Muscle layer of colon (tissue), 2 donors: ENCODE measurements around the gene THAP8.
"Not testable (repeated sequence)": the region's sequence is repeated elsewhere in the genome, so short reads cannot be mapped to it uniquely, and the experiment has no call there.

ENCODE experiments used
- H3K27ac ChIP-seq: one replicate; pipeline ENCODE4 v1.7.0; 2013; ENCODE audit warnings: low read depth, mild to moderate bottlenecking, low read length, moderate library complexity
- H3K27me3 ChIP-seq, 2 donors: one replicate each; pipeline ENCODE4 v1.7.0; 2013; ENCODE audit warnings: low read length in 2 of 2, mild to moderate bottlenecking in 2 of 2; ENCODE audit not compliant: insufficient read depth in 2 of 2, control insufficient read depth in 1 of 2
- H3K36me3 ChIP-seq: one replicate; pipeline ENCODE4 v1.7.0; 2013; ENCODE audit warnings: mild to moderate bottlenecking, low read length; ENCODE audit not compliant: insufficient read depth
- H3K4me1 ChIP-seq: one replicate; pipeline ENCODE4 v1.7.0; 2013; ENCODE audit warnings: mild to moderate bottlenecking, low read length; ENCODE audit not compliant: insufficient read depth
- H3K4me3 ChIP-seq, 2 donors: one replicate each; pipeline ENCODE4 v1.7.0; 2013; ENCODE audit warnings: low read length in 2 of 2, low read depth in 1 of 2, mild to moderate bottlenecking in 1 of 2, moderate library complexity in 1 of 2
- H3K9ac ChIP-seq: one replicate; pipeline ENCODE4 v1.7.0; 2013; ENCODE audit warnings: low read length
- H3K9me3 ChIP-seq: one replicate; pipeline ENCODE4 v1.7.0; 2013; ENCODE audit warnings: mild to moderate bottlenecking, low read length
- donor health status: abdominal sarcoma.
- donor health status: Adenocarcinoma of cecum.

The THAP8 gene

GRCh38 chr19:36046443-36047050 is 7.5 kb downstream of the THAP8 start:
- no peak overlapping the region for H3K4me3 ChIP-seq
- H3K36me3 ChIP-seq, result no peaks in the 10 kb centered on the region
- no peaks in the 10 kb centered on the region for H3K27me3 ChIP-seq
- H3K9ac ChIP-seq, result no peak overlapping the region
- no peak overlapping the region for H3K27ac ChIP-seq
- peaks cover 37% of the 10 kb centered on the region for H3K4me1 ChIP-seq
- H3K9me3 ChIP-seq, result no peaks in the 10 kb centered on the region

GRCh38 chr19:36043952-36044351 is 10.1 kb downstream of the THAP8 start:
- Histone ChIP-seq H3K36me3 (no peaks in the 10 kb centered on the region), H3K4me1 (peaks cover 36% of the 10 kb centered on the region), H3K27ac (peak overlapping the region; percentile 56), H3K9me3 (no peaks in the 10 kb centered on the region), H3K9ac (no peak overlapping the region), H3K4me3 (no peak overlapping the region), H3K27me3 (no peaks in the 10 kb centered on the region)

- Histone ChIP-seq H3K4me1 (peaks cover 34% of the 10 kb centered on the region), H3K27ac (no peak overlapping the region), H3K9ac (no peak overlapping the region), H3K9me3 (no peaks in the 10 kb centered on the region), H3K27me3 (no peaks in the 10 kb centered on the region), H3K4me3 (no peak overlapping the region), H3K36me3 (no peaks in the 10 kb centered on the region)
Observed at GRCh38 chr19:36041831-36042230, 12.3 kb downstream of the THAP8 start.

GRCh38 chr19:36041092-36041491 is 13.0 kb downstream of the THAP8 start:
- H3K27me3 ChIP-seq, H3K27ac ChIP-seq, H3K9ac ChIP-seq, H3K4me3 ChIP-seq, H3K36me3 ChIP-seq, H3K9me3 ChIP-seq: not testable (repeated sequence)
- peaks cover 27% of the 10 kb centered on the region for H3K4me1 ChIP-seq

- Histone ChIP-seq H3K9ac (no peak overlapping the region), H3K36me3 (peaks cover under 1% of the 10 kb centered on the region), H3K27ac (no peak overlapping the region), H3K4me3 (no peak overlapping the region), H3K9me3 (no peaks in the 10 kb centered on the region), H3K27me3 (no peaks in the 10 kb centered on the region), H3K4me1 (peaks cover 25% of the 10 kb centered on the region)
Observed at GRCh38 chr19:36040495-36040894, 13.6 kb downstream of the THAP8 start.

- Histone ChIP-seq H3K27ac (peak within 1 kb of the TSS; percentile 70), H3K4me3 (peak within 1 kb of the TSS; percentile 48 to 74), H3K9me3 (no peaks in the 10 kb centered on the region), H3K9ac (peak within 1 kb of the TSS; percentile 33), H3K27me3 (no peaks in the 10 kb centered on the region), H3K4me1 (peaks cover 11% of the 10 kb centered on the region), H3K36me3 (peaks cover 14% of the 10 kb centered on the region)
Observed at GRCh38 chr19:36032251-36033104, 21.6 kb downstream of the THAP8 start, which contains the start of gene CLIP3. Gene CLIP3 (minus strand): TSS chr19:36032873. CDS start chr19:36032357, 516 bp downstream.

- H3K27me3 ChIP-seq, result no peaks in the 10 kb centered on the region
- no peak overlapping the region for H3K27ac ChIP-seq
- no peak overlapping the region for H3K4me3 ChIP-seq
Observed at GRCh38 chr19:36031308-36031707, 22.8 kb downstream of the THAP8 start.

GRCh38 chr19:36030264-36031148 is 23.6 kb downstream of the THAP8 start:
- H3K9me3 ChIP-seq, result no peaks in the 10 kb centered on the region
- peaks cover 11% of the 10 kb centered on the region for H3K4me1 ChIP-seq
- H3K27ac ChIP-seq, result no peak overlapping the region

More at GRCh38 chr19:36031308-36031707, 22.8 kb downstream of the THAP8 start:
- Histone ChIP-seq H3K36me3 (peaks cover 24% of the 10 kb centered on the region), H3K9ac (no peak overlapping the region), H3K9me3 (no peaks in the 10 kb centered on the region), H3K4me1 (peaks cover 11% of the 10 kb centered on the region)

GRCh38 chr19:36028313-36029041 is 25.6 kb downstream of the THAP8 start:
- Histone ChIP-seq H3K36me3 (peaks cover 39% of the 10 kb centered on the region), H3K9ac (no peak overlapping the region), H3K4me3 (no peak overlapping the region), H3K27me3 (no peaks in the 10 kb centered on the region), H3K9me3 (no peaks in the 10 kb centered on the region), H3K4me1 (peaks cover 11% of the 10 kb centered on the region), H3K27ac (no peak overlapping the region)

More at GRCh38 chr19:36030264-36031148, 23.6 kb downstream of the THAP8 start:
- Histone ChIP-seq H3K4me3 (no peak overlapping the region), H3K9ac (no peak overlapping the region), H3K36me3 (peaks cover 28% of the 10 kb centered on the region), H3K27me3 (no peaks in the 10 kb centered on the region)

- H3K4me3 ChIP-seq, result no peak overlapping the region
- H3K9me3 ChIP-seq, result no peaks in the 10 kb centered on the region
- peaks cover 5% of the 10 kb centered on the region for H3K4me1 ChIP-seq
- H3K27ac ChIP-seq, result no peak overlapping the region
- H3K36me3 ChIP-seq, result peaks cover 43% of the 10 kb centered on the region
- no peak overlapping the region for H3K9ac ChIP-seq
- H3K27me3 ChIP-seq, result no peaks in the 10 kb centered on the region
Observed at GRCh38 chr19:36027696-36028095, 26.4 kb downstream of the THAP8 start.
